Posterior cingulate gyrus (tissue), 11 donors: ENCODE data around the gene WWTR1.

Source experiments
- DNase-seq, 10 donors: peaks; one replicate each; pipeline versions ENCODE4 v3.0.0 to v3.0.0-alpha.2; 2020 to 2021; ENCODE audit warnings: mixed read lengths in 3 of 10
- intact Hi-C: fragments of 100-400 bp; cut with DNase I; formaldehyde crosslinking; loops from one replicate; pipeline ENCODE4 v1.15.1; 2023

WWTR1 gene

DNA sequence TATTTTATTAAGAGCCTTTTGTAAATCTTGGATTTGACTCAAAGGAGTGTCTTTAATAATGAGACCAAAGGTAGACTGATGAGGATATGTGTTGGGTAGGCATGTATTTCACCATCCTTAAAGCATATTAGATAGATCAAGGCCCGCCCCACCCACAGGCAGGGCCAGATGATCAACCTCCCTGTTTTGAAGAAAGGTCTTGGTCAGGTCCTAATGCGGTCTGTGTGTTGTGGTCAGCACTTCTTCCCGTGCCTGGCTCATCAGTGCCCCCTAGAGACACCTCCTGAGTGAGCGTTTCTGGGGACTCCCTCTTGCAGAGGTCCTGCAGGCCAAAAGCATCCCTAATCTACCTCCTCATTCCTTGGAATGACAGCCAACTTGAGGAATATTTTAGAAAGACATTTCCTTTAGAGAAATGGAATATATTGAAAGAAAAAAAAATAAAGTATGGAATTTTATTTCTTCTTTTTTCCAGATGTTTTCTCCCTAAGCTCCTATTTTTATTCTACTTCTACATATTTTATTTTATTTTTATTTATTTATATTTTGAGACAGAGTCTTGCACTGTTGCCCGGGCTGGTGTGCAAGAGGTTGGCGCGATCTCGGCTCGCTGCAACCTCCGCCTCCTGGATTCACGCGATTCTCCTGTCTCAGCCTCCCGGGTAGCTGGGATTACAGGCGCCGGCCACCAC is 177.4 kb downstream of the WWTR1 start:
- intact Hi-C loops = loop anchor here (2.0 kb wide), 2 partner anchors 88 to 128 kb away; no protein-coding TSS in a partner anchor

GRCh38 chr3:149479621-149480325 is 178.1 kb downstream of the WWTR1 start:
- intact Hi-C loops = loop anchor here (2.0 kb wide), 2 partner anchors 87 to 127 kb away; no protein-coding TSS in a partner anchor
- no peak for DNase-seq

More for the DNA sequence above, 177.4 kb downstream of the WWTR1 start:
- DNase-seq = peak in 7 of 10 donors; percentile 46 to 92 (median 67)

- DNase-seq = no peak
- intact Hi-C loops = no loop called here
These were observed 181.6 kb downstream of the WWTR1 start for GRCh38 chr3:149476225-149476624.

DNA sequence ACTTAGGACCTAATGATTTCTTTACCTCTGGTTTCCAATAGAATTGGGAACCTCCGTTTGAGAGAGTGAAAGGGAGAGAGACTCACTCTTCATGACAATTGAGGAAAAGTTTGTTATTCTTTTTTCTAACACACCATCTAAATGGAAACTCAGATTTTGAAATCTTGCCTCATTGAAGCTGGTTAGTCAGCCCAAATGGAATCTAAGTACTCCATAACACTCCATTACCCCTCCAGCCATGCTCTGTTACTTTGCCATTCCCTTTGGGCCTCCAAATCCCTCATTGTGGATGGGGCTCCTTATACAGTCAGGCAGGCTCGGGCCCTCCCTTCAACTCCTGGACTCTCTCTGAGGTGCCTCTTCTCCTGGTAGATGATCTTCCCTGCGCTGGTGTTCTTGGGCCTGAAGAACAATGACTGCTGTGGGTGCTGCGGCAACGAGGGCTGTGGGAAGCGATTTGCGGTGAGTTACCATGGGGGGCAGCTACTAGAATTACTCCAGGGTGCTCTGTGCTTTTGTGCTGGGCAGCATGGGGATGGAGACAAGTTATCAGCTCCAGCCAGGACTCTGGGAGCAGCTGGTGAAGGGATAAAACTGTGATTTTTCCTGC is 182.3 kb downstream of the WWTR1 start:
- intact Hi-C loops = no loop called here
- DNase-seq = no peak

- DNase-seq = no peak
- intact Hi-C loops = no loop called here
These were observed 183.5 kb downstream of the WWTR1 start, which contains the start of gene TM4SF4 for GRCh38 chr3:149474250-149474817. Gene TM4SF4 (plus strand): TSS chr3:149474697. CDS start chr3:149474878, 181 bp downstream.

GRCh38 chr3:149473357-149474249 is 184.2 kb downstream of the WWTR1 start:
- no peak for DNase-seq
- intact Hi-C loops = no loop called here

- intact Hi-C loops = no loop called here
- DNase-seq = no peak
These were observed 185.6 kb downstream of the WWTR1 start for GRCh38 chr3:149472030-149472797.

- intact Hi-C loops = no loop called here
- no peak for DNase-seq
These were observed 187.4 kb downstream of the WWTR1 start for GRCh38 chr3:149470381-149470780.

GRCh38 chr3:149468504-149469212 is 189.2 kb downstream of the WWTR1 start:
- DNase-seq = no peak
- intact Hi-C loops = no loop called here
